DND-41 (cell line): ENCODE measurements around the gene ARRB2.

Experiments
- EZH2 ChIP-seq: IDR thresholded peaks from 3 replicates; pipeline ENCODE4 v1.6.1; 2012; ENCODE audit warnings: borderline replicate concordance, low read depth, mild to moderate bottlenecking, moderate library complexity, low read length, inconsistent platforms; ENCODE audit not compliant: severe bottlenecking
- TF ChIP-seq, protein P1 (sequence below): IDR thresholded peaks from 2 replicates; pipeline ENCODE4 v1.5.1; 2012; ENCODE audit warnings: borderline replicate concordance, low read length, moderate library complexity, mild to moderate bottlenecking; ENCODE audit not compliant: poor library complexity, severe bottlenecking; ENCODE audit errors: extremely low read depth

DNA sequence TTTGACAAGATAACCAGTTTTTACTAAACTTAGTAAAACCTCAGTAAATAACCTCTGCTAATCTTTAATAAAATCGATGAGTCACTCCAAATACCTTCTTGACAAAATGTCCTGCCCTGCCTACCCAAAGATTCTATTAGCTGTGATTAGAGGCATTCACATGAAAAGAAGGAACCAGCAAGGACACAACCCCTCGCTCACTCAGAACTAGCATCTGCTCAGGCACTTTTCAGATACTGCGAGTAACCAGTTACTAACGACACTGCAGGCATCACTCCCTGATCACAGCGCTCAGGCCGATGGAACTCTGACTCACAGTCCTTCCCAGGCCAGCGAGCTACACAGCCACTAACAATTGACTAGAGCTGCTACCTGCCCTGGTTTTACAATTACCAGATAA is 30.8 kb upstream of the ARRB2 start:
- TF ChIP-seq EZH2: no peak
- TF ChIP-seq, protein P1, sequence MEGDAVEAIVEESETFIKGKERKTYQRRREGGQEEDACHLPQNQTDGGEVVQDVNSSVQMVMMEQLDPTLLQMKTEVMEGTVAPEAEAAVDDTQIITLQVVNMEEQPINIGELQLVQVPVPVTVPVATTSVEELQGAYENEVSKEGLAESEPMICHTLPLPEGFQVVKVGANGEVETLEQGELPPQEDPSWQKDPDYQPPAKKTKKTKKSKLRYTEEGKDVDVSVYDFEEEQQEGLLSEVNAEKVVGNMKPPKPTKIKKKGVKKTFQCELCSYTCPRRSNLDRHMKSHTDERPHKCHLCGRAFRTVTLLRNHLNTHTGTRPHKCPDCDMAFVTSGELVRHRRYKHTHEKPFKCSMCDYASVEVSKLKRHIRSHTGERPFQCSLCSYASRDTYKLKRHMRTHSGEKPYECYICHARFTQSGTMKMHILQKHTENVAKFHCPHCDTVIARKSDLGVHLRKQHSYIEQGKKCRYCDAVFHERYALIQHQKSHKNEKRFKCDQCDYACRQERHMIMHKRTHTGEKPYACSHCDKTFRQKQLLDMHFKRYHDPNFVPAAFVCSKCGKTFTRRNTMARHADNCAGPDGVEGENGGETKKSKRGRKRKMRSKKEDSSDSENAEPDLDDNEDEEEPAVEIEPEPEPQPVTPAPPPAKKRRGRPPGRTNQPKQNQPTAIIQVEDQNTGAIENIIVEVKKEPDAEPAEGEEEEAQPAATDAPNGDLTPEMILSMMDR: no peak
